Measurements from ENCODE around the gene RANBP3. TPM values are rescaled to one million over a fixed set of nuclear protein-coding genes. Genes with fewer than 3 reads are reported as not detected.
A peak's percentile ranks its signal among the peaks of the same experiment; 100 is the strongest.

The RANBP3 gene
- total RNA-seq, 1 donor from 2014 or later = 70.8 TPM

- H3K36me3 ChIP-seq = peaks cover 67% of the 10 kb centered on the region
- H3K4me1 ChIP-seq = peaks cover 23% of the 10 kb centered on the region
- H3K4me3 ChIP-seq = no peak within 1 kb of the TSS
- H3K27ac ChIP-seq = peak within 1 kb of the TSS; percentile 76
- H3K9me3 ChIP-seq = no peaks in the 10 kb centered on the region
- TF ChIP-seq, protein P1, sequence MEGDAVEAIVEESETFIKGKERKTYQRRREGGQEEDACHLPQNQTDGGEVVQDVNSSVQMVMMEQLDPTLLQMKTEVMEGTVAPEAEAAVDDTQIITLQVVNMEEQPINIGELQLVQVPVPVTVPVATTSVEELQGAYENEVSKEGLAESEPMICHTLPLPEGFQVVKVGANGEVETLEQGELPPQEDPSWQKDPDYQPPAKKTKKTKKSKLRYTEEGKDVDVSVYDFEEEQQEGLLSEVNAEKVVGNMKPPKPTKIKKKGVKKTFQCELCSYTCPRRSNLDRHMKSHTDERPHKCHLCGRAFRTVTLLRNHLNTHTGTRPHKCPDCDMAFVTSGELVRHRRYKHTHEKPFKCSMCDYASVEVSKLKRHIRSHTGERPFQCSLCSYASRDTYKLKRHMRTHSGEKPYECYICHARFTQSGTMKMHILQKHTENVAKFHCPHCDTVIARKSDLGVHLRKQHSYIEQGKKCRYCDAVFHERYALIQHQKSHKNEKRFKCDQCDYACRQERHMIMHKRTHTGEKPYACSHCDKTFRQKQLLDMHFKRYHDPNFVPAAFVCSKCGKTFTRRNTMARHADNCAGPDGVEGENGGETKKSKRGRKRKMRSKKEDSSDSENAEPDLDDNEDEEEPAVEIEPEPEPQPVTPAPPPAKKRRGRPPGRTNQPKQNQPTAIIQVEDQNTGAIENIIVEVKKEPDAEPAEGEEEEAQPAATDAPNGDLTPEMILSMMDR (IDR thresholded peaks at IDR 0.05) = no peak
- H3K27me3 ChIP-seq (ENCODE audit: low read depth) = no peaks in the 10 kb centered on the region
- ATAC-seq (peak; percentile 84 to 91), DNase-seq (peak; percentile 88)
- intact Hi-C loops (cut with DNase I) = no loop called here
These were observed 64.1 kb downstream of the RANBP3 start, which contains the start of gene CAPS for GRCh38 chr19:5913739-5914357. TSS of gene CAPS (plus strand) at chr19:5914254. CDS start at chr19:5914407, 153 bp downstream.

DNA sequence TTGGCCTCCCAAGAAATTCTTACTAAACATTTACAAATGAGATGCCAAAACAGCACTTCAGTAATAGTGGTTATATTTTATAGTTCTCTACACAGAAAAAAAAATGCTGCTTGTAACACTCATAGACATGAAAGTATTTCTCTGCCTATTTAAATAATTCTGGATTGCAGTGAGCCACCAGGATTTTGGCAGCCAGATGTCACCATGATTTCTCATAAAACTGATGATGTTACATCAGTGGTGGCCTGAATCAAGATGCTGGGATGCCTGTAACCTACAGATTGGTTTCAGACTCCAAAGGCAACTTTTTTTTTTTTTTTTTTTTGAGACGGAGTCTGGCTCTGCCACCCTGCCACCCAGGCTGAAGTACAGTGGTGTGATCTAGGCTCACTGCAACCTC lies 66.6 kb downstream of the RANBP3 start:
- Histone ChIP-seq H3K36me3 (peaks cover 45% of the 10 kb centered on the region), H3K9me3 (no peaks in the 10 kb centered on the region), H3K4me1 (peaks cover 24% of the 10 kb centered on the region), H3K4me3 (no peak overlapping the region), H3K27ac (no peak overlapping the region), H3K27me3 (ENCODE audit: low read depth) (no peaks in the 10 kb centered on the region)
- ATAC-seq (no peak), DNase-seq (no peak)
- intact Hi-C loops (cut with DNase I) = no loop called here
- TF ChIP-seq, protein P1 (IDR thresholded peaks at IDR 0.05) = no peak

DNA sequence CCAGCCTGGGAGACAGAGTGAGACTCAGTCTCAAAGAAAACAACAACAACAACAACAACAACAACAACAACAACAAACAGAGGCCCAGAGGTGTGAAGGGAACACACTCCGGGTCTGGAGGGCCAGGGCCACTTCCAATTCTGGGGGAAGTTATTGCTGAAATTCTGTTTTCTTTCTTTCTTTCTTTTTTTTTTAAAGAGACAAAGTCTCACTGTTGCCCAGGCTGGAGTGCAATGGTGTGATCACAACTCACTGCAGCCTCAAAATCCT lies 67.4 kb downstream of the RANBP3 start:
- H3K36me3 ChIP-seq = peaks cover 38% of the 10 kb centered on the region
- no peak overlapping the region for H3K27ac ChIP-seq
- H3K9me3 ChIP-seq = no peaks in the 10 kb centered on the region
- H3K27me3 ChIP-seq (ENCODE audit: low read depth) = no peaks in the 10 kb centered on the region
- ATAC-seq (no peak), DNase-seq (no peak)
- intact Hi-C loops (cut with DNase I) = no loop called here
- H3K4me1 ChIP-seq = peaks cover 28% of the 10 kb centered on the region
- no peak overlapping the region for H3K4me3 ChIP-seq
- TF ChIP-seq, protein P1 (IDR thresholded peaks at IDR 0.05) = no peak

DNA sequence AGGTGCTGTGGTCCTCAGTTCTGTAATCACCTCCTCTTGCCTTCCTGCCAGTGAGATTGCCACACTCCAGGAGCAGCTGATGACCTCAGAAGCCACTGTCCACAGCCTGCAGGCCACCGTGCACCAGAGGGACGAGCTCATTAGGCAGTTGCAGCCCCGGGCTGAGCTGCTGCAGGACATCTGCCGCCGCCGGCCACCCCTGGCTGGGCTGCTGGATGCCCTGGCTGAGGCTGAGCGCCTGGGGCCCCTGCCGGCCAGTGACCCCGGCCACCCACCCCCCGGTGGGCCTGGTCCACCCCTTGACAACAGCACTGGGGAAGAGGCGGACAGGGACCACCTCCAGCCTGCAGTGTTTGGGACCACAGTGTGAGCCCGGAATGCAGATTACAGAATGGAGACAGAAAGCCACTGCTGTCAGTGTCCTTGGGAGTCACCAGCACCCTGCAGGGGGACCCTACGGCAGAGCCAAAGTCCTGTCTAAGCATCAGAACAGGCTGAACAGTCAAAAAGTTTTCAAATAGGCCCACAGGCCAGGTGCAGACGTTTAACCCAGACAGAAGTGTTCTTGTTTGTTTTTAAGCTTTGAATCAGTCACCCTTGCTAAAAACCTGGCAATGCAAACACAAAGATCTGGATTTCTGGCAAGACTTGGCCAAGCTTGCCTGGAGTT lies 69.0 kb downstream of the RANBP3 start:
- TF ChIP-seq, protein P1 (IDR thresholded peaks at IDR 0.05) = no peak
- ATAC-seq (no peak), DNase-seq (no peak)
- Histone ChIP-seq H3K4me3 (no peak overlapping the region), H3K27me3 (ENCODE audit: low read depth) (no peaks in the 10 kb centered on the region), H3K36me3 (peaks cover 26% of the 10 kb centered on the region), H3K27ac (no peak overlapping the region), H3K4me1 (peaks cover 17% of the 10 kb centered on the region), H3K9me3 (no peaks in the 10 kb centered on the region)
- intact Hi-C loops (cut with DNase I) = no loop called here

DNA sequence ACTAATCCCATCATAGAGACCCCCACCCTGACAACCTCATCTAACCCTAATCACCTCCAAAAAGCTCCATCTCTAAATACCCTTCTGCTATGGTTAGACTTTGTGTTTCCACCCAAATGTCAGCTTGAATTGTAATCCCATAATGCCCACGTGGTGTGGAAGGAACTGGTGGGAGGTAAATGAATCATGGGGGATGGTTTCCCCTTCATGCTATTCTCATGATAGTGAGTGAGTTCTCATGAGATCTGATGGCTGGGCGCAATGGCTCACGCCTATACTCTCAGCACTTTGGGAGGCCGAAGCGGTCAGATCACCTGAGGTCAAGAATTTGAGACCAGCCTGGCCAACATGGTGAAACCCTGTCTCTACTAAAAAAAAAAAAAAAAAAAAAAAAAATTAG lies 70.7 kb downstream of the RANBP3 start:
- intact Hi-C loops (cut with DNase I) = no loop called here
- H3K27ac ChIP-seq = no peak overlapping the region
- H3K9me3 ChIP-seq = no peaks in the 10 kb centered on the region
- H3K27me3 ChIP-seq (ENCODE audit: low read depth) = no peaks in the 10 kb centered on the region
- no peak overlapping the region for H3K4me3 ChIP-seq
- ATAC-seq (no peak), DNase-seq (no peak)
- peaks cover 23% of the 10 kb centered on the region for H3K4me1 ChIP-seq
- TF ChIP-seq, protein P1 (IDR thresholded peaks at IDR 0.05) = no peak
- peaks cover 26% of the 10 kb centered on the region for H3K36me3 ChIP-seq

Data from lower lobe of right lung (tissue), 2 donors.